ENCODE measurements around the gene ST8SIA2. TPM values are rescaled to one million over a fixed set of nuclear protein-coding genes. Genes with fewer than 3 reads are reported as not detected.

ST8SIA2 gene
- polyA plus RNA-seq, 3 donors, result not detected

DNA sequence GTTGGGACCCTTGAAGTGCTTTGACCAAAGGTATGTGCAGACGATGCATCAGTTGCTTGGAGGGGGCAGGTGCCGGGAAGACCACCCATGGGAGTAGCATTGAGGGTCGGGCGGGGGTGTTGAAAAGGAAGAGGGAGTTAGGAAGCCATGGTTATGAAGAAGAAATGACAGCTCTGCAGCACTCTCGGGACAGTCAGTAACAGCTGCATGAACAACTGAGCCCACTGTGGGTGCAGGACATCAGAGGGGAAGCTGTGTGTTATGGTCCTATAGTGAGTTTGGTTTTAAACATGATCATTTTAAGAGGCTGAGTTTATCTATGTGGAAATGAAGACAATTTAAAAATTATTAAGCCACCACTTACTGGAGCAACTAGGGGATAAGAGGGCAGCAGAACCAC lies 17.6 kb downstream of the ST8SIA2 start:
- Mint-ChIP-seq H3K4me1 (no peaks in the 10 kb centered on the region), H3K27me3 (ENCODE audit: low read depth in 3 of 3) (peaks cover 5 to 14% (median 11%) of the 10 kb centered on the region in 3 donors), H3K27ac (no peak overlapping the region), H3K9me3 (peaks cover 0 to 1% (median 0%) of the 10 kb centered on the region in 7 donors), H3K36me3 (no peaks in the 10 kb centered on the region), H3K4me3 (no peak overlapping the region)
- WGBS (ENCODE audit: insufficient coverage), result 91% methylated on average over 5 of the region's 5 CpGs
- H3K4me3 ChIP-seq (replicated peaks in 1 of 3; ENCODE audit: low read depth in 2 of 3, low read length in 3 of 3), result no peak overlapping the region
- no peak overlapping the region for H3K4me2 ChIP-seq (replicated peaks; ENCODE audit: extremely low read depth, low read length, poor library complexity, severe bottlenecking)
- H3K27me3 ChIP-seq (ENCODE audit: control insufficient read depth in 2 of 2, insufficient read depth in 2 of 2, low read length in 2 of 2), result no peaks in the 10 kb centered on the region
- no peak for DNase-seq
- no peaks in the 10 kb centered on the region for H4K20me1 ChIP-seq (ENCODE audit: insufficient read depth, low read length)
- no peak overlapping the region for H3K9ac ChIP-seq (ENCODE audit: insufficient read depth, low read length, poor library complexity, severe bottlenecking)
- no peaks in the 10 kb centered on the region for H3K4me1 ChIP-seq (ENCODE audit: control insufficient read depth in 1 of 2, insufficient read depth in 2 of 2, low read length in 2 of 2)
- intact Hi-C loops (cut with micrococcal nuclease), result no loop called here
- TF ChIP-seq, protein P1, sequence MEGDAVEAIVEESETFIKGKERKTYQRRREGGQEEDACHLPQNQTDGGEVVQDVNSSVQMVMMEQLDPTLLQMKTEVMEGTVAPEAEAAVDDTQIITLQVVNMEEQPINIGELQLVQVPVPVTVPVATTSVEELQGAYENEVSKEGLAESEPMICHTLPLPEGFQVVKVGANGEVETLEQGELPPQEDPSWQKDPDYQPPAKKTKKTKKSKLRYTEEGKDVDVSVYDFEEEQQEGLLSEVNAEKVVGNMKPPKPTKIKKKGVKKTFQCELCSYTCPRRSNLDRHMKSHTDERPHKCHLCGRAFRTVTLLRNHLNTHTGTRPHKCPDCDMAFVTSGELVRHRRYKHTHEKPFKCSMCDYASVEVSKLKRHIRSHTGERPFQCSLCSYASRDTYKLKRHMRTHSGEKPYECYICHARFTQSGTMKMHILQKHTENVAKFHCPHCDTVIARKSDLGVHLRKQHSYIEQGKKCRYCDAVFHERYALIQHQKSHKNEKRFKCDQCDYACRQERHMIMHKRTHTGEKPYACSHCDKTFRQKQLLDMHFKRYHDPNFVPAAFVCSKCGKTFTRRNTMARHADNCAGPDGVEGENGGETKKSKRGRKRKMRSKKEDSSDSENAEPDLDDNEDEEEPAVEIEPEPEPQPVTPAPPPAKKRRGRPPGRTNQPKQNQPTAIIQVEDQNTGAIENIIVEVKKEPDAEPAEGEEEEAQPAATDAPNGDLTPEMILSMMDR (IDR thresholded peaks at IDR 0.05), result no peak
- H3K36me3 ChIP-seq (replicated peaks in 1 of 2; ENCODE audit: control insufficient read depth in 1 of 2, insufficient read depth in 2 of 2, low read length in 2 of 2), result no peaks in the 10 kb centered on the region
- H3K27ac ChIP-seq (ENCODE audit: low read depth in 1 of 2, low read length in 2 of 2), result no peak overlapping the region
- H3K79me2 ChIP-seq (ENCODE audit: insufficient read depth, low read length), result no peaks in the 10 kb centered on the region
- H2AFZ ChIP-seq (ENCODE audit: insufficient read depth, low read depth, low read length, poor library complexity, severe bottlenecking), result no peak overlapping the region
- H3K9me3 ChIP-seq (replicated peaks in 1 of 2; ENCODE audit: control insufficient read depth in 1 of 2, insufficient read depth in 1 of 2, low read length in 2 of 2), result no peaks in the 10 kb centered on the region

DNA sequence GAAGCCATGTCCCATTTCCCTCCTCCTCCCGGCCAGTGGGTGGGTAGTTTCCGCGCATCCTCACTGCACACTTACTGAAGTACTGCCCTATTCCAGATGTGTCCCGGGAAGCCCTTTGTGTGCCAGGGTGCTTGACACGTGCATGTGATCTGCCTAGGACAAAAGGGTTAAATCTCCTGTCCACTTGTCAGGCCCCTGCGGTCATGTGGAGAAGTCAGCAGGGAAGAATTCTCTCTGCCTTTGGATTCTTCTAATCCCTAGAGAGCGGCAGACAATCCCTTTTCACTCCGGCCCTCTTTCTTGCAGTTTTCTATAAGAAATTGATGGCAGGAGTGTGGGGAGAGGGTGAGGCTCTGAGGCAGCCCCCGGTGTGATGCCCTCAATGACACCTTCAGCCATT lies 19.8 kb downstream of the ST8SIA2 start:
- H3K4me3 Mint-ChIP-seq, result no peak overlapping the region
- no peaks in the 10 kb centered on the region for H4K20me1 ChIP-seq (ENCODE audit: insufficient read depth, low read length)
- H3K4me2 ChIP-seq (replicated peaks; ENCODE audit: extremely low read depth, low read length, poor library complexity, severe bottlenecking), result no peak overlapping the region
- H2AFZ ChIP-seq (ENCODE audit: insufficient read depth, low read depth, low read length, poor library complexity, severe bottlenecking), result no peak overlapping the region
- no peak overlapping the region for H3K4me3 ChIP-seq (replicated peaks in 1 of 3; ENCODE audit: low read depth in 2 of 3, low read length in 3 of 3)
- H3K4me1 ChIP-seq (ENCODE audit: control insufficient read depth in 1 of 2, insufficient read depth in 2 of 2, low read length in 2 of 2), result no peaks in the 10 kb centered on the region
- peaks cover 5 to 13% (median 12%) of the 10 kb centered on the region in 3 donors for H3K27me3 Mint-ChIP-seq (ENCODE audit: low read depth in 3 of 3)
- 89% methylated on average over 3 of the region's 9 CpGs for WGBS (ENCODE audit: insufficient coverage)
- TF ChIP-seq, protein P1 (IDR thresholded peaks at IDR 0.05), result no peak
- no peak overlapping the region for H3K27ac Mint-ChIP-seq
- intact Hi-C loops (cut with micrococcal nuclease), result no loop called here
- no peak for DNase-seq
- H3K36me3 ChIP-seq (replicated peaks in 1 of 2; ENCODE audit: control insufficient read depth in 1 of 2, insufficient read depth in 2 of 2, low read length in 2 of 2), result no peaks in the 10 kb centered on the region
- no peaks in the 10 kb centered on the region for H3K27me3 ChIP-seq (ENCODE audit: control insufficient read depth in 2 of 2, insufficient read depth in 2 of 2, low read length in 2 of 2)
- no peaks in the 10 kb centered on the region for H3K36me3 Mint-ChIP-seq
- H3K9me3 Mint-ChIP-seq, result peaks cover 0 to 1% (median 0%) of the 10 kb centered on the region in 7 donors
- H3K27ac ChIP-seq (ENCODE audit: low read depth in 1 of 2, low read length in 2 of 2), result no peak overlapping the region
- no peaks in the 10 kb centered on the region for H3K79me2 ChIP-seq (ENCODE audit: insufficient read depth, low read length)
- H3K4me1 Mint-ChIP-seq, result no peaks in the 10 kb centered on the region
- H3K9me3 ChIP-seq (replicated peaks in 1 of 2; ENCODE audit: control insufficient read depth in 1 of 2, insufficient read depth in 1 of 2, low read length in 2 of 2), result no peaks in the 10 kb centered on the region
- no peak overlapping the region for H3K9ac ChIP-seq (ENCODE audit: insufficient read depth, low read length, poor library complexity, severe bottlenecking)

Data from CD14-positive monocyte (primary cell).